22Rv1 (cell line): ENCODE measurements around the gene IGF1.

Source experiments
- CTCF ChIP-seq: fragments of 450-650 bp; IDR thresholded peaks from 2 replicates; pipeline ENCODE4 v1.5.1; 2017; ENCODE audit warnings: mild to moderate bottlenecking
- ZFX ChIP-seq: fragments of 450-650 bp; IDR thresholded peaks from 2 replicates; pipeline ENCODE4 v1.6.1; 2017; ENCODE audit warnings: antibody characterized with exemption, borderline replicate concordance

DNA sequence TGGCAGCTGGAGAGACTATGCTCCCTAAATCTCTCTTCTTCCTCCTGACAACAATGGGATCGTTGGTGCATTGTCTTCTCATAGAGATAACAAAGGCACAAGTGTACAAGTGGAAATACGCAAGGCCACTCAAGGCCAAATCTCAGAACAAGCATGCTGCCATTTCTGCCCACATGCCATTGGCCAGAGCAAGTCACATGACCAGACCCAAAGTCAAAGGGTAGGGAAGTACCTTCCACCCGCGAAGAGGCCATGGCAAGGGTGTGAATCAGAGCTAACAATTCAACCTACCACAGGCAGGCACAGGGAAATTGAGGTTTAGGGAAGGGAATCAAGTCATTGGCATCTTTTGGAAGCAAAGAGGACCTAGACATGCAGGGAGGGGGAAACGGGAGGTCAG is 38.5 kb upstream of the IGF1 start:
- TF ChIP-seq CTCF (no peak), ZFX (no peak)
